Measurements from ENCODE around the gene GRM8.
"Not testable (repeated sequence)": the region's sequence is repeated elsewhere in the genome, so short reads cannot be mapped to it uniquely, and the experiment has no call there.

GRCh38 chr7:126905255-126905654 lies 347.5 kb downstream of the GRM8 start:
- TF ChIP-seq CTCF (conservative IDR thresholded peaks at IDR 0.05; ENCODE audit: low read length); EZH2phosphoT487 (IDR thresholded peaks at IDR 0.05; ENCODE audit: borderline replicate concordance): not testable (repeated sequence)
